WERI-Rb-1 (cell line): ENCODE measurements around the gene PLXNB3.

ENCODE experiments used
- DNase-seq: peaks from one replicate; pipeline ENCODE4 v3.0.0-alpha.2; 2020
- H3K27ac ChIP-seq: fragments of 250-450 bp; sonication (Bioruptor Pico); 2 replicates; pipeline ENCODE4 v1.5.1; 2020; ENCODE audit warnings: mild to moderate bottlenecking, moderate library complexity
- H3K27me3 ChIP-seq: fragments of 250-450 bp; sonication (Bioruptor Pico); 2 replicates; pipeline ENCODE4 v1.5.1; 2021; ENCODE audit warnings: mild to moderate bottlenecking, low read depth, moderate library complexity; ENCODE audit not compliant: insufficient read depth, severe bottlenecking
- H3K36me3 ChIP-seq: fragments of 250-450 bp; sonication (Bioruptor Pico); 2 replicates; pipeline ENCODE4 v1.5.1; 2020; ENCODE audit warnings: mild to moderate bottlenecking, moderate library complexity
- H3K4me3 ChIP-seq: 2 replicates; pipeline ENCODE4 v1.5.1; 2011; ENCODE audit warnings: low read depth, mild to moderate bottlenecking, control low read depth, low read length
- H3K9me3 ChIP-seq: fragments of 250-450 bp; sonication (Bioruptor Pico); 2 replicates; pipeline ENCODE4 v1.5.1; 2021; ENCODE audit warnings: mild to moderate bottlenecking, moderate library complexity; ENCODE audit not compliant: severe bottlenecking
- TF ChIP-seq, protein P1 (sequence below): IDR thresholded peaks from 2 replicates; pipeline ENCODE4 v1.5.1; 2011; ENCODE audit warnings: low read depth, mild to moderate bottlenecking, control low read depth, inconsistent platforms, low read length

Gene PLXNB3

DNA sequence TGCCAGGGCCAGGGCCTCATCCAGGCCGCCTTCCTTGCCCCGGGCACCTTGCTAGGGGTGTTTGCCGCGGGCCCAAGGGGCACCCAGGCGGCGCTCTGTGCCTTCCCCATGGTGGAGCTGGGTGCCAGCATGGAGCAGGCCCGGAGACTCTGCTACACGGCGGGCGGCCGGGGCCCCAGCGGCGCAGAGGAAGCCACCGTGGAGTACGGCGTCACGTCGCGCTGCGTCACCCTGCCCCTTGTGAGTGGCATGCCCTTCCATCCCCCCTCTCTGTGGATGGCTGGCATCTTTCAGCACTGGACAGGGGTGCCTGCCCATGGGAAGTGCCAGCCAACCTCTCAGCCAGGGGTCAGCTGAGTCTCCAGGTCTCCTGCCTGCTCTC is 3.6 kb downstream of the PLXNB3 start:
- H3K9me3 ChIP-seq: no peaks in the 10 kb centered on the region
- DNase-seq: peak; percentile 6
- H3K27me3 ChIP-seq: peaks cover 42% of the 10 kb centered on the region
- no peak overlapping the region for H3K27ac ChIP-seq
- no peaks in the 10 kb centered on the region for H3K36me3 ChIP-seq
- TF ChIP-seq, protein P1, sequence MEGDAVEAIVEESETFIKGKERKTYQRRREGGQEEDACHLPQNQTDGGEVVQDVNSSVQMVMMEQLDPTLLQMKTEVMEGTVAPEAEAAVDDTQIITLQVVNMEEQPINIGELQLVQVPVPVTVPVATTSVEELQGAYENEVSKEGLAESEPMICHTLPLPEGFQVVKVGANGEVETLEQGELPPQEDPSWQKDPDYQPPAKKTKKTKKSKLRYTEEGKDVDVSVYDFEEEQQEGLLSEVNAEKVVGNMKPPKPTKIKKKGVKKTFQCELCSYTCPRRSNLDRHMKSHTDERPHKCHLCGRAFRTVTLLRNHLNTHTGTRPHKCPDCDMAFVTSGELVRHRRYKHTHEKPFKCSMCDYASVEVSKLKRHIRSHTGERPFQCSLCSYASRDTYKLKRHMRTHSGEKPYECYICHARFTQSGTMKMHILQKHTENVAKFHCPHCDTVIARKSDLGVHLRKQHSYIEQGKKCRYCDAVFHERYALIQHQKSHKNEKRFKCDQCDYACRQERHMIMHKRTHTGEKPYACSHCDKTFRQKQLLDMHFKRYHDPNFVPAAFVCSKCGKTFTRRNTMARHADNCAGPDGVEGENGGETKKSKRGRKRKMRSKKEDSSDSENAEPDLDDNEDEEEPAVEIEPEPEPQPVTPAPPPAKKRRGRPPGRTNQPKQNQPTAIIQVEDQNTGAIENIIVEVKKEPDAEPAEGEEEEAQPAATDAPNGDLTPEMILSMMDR: no peak
- H3K4me3 ChIP-seq: no peak overlapping the region

DNA sequence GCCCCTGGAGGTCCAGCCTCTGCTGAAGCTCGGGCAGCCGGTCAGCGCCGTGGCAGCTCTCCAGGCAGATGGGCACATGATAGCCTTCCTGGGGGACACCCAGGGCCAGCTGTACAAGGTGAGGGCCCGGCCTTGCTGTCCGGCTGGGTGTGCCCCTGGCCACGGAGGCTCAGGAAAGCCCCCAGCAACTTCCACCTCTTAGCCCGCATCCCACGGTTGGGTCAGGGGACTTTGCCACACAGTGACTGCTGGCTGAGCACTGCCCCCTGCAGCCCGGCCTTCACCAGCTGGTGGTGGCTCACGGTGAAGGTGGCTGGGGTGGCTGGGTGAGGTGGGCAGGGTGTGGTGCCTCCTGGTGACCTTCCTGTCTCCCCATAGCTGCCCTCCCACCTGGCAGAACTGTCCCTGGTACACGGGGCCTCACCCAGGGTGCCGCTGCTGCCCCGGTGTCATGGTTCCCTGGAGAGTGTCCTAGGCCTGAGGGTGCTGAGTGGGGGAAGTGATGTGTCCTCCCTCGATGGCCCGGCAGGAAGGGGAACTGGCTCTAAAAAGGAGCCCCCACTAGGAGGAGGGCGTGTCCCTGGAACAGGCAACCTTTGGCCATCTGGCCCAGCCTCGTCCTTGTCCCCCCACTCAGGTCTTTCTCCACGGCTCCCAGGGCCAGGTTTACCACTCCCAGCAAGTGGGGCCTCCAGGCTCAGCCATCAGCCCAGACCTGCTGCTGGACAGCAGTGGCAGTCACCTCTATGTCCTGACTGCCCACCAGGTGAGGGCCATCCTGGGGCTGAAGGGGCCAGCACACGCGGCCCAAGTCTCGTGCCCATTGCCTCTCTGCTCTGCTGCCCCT is 4.5 kb downstream of the PLXNB3 start:
- TF ChIP-seq, protein P1: peak; percentile 59
- H3K36me3 ChIP-seq: no peaks in the 10 kb centered on the region
- no peak overlapping the region for H3K27ac ChIP-seq
- DNase-seq: peak; percentile 22
- peaks cover 43% of the 10 kb centered on the region for H3K27me3 ChIP-seq
- H3K9me3 ChIP-seq: no peaks in the 10 kb centered on the region
- H3K4me3 ChIP-seq: no peak overlapping the region

DNA sequence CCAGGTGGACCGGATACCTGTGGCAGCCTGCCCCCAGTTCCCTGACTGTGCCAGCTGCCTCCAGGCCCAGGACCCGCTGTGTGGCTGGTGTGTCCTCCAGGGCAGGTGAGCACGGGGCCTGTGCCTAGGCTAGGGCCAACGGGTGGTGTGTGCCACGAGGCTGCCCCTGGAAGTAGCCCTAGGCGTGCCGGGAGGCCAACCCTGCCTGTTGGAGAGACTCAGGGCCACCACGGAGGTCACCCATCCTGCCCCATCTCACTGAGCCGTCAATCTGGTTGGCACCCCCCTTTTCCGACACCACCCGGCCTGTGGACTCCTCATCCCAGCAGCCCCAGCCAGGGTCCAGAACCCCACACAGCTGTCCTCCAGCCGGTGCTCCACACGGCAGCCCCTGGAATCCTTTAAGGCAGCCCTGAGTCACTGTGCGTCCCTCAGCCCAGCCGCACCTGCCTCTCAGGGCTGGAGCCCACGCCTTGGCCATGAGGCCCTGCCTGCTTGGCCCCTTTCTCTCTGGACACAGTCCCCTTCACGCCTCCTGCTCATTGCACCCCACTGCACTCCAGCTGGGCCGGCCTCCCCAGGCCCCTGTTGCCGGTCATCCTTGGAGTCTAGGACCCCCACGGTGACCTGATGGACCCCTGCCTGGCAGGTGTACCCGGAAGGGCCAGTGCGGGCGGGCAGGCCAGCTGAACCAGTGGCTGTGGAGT is 5.3 kb downstream of the PLXNB3 start:
- Histone ChIP-seq H3K27me3 (peaks cover 36% of the 10 kb centered on the region), H3K36me3 (no peaks in the 10 kb centered on the region), H3K27ac (no peak overlapping the region), H3K4me3 (no peak overlapping the region), H3K9me3 (no peaks in the 10 kb centered on the region)
- peak; percentile 9 for DNase-seq
- TF ChIP-seq, protein P1: no peak

DNA sequence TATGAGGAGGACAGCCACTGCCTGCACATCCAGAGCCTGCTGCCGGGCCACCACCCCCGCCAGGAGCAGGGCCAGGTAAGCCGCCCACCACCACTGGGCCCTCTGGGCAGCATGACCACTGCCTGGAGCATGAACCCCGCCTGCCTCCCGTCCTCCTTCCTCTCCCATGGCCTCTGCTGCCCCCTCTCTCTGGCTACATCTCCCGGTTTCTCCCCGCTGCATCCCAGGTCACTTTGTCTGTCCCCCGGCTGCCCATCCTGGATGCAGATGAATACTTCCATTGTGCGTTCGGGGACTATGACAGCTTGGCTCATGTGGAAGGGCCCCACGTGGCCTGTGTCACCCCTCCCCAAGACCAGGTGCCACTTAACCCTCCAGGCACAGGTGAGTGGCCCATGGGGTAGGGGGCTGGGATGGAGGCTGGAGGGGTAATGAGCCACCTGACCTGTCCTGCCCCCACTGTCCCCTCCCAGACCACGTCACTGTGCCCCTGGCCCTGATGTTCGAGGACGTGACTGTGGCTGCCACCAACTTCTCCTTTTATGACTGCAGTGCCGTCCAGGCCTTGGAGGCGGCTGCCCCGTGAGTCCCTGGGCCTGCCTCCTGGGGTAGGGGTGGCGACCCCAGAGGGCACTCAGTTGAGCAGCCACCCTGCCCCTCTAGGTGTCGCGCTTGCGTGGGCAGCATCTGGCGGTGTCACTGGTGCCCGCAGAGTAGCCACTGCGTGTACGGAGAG is 6.0 kb downstream of the PLXNB3 start:
- Histone ChIP-seq H3K9me3 (no peaks in the 10 kb centered on the region), H3K27me3 (peaks cover 29% of the 10 kb centered on the region), H3K27ac (no peak overlapping the region), H3K4me3 (no peak overlapping the region), H3K36me3 (no peaks in the 10 kb centered on the region)
- TF ChIP-seq, protein P1: no peak
- peak; percentile 9 for DNase-seq

DNA sequence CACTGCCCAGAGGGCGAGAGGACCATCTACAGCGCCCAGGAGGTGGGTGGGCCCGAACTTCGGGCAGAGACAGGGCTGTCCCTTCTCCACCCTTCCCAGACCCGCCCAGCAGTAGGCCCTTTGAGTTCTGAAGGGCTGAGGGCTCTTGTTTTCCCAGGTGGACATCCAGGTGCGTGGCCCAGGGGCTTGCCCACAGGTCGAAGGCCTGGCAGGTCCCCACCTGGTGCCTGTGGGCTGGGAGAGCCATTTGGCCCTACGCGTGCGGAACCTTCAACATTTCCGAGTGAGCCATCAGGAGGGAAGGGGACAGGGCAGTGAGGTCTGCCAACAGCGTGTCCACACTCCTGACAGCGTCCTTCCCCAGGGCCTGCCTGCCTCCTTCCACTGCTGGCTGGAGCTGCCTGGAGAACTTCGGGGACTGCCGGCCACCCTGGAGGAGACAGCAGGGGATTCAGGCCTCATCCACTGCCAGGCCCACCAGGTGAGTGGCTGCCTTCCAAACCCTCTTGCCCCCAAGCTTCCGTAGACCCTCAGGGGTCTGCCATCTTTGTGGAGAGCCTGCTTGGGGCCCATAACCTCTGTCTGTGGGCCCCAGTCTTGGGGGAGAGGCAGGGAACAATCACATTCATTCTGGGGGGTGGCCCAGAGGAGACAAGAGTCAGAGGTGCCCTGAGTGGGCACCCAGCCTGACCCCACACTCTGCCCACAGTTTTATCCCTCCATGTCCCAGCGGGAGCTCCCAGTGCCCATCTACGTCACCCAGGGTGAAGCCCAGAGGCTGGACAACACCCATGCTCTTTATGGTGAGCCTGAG is 6.8 kb downstream of the PLXNB3 start:
- Histone ChIP-seq H3K36me3 (no peaks in the 10 kb centered on the region), H3K9me3 (no peaks in the 10 kb centered on the region), H3K27me3 (peaks cover 27% of the 10 kb centered on the region), H3K4me3 (no peak overlapping the region), H3K27ac (no peak overlapping the region)
- DNase-seq: peak; percentile 7
- TF ChIP-seq, protein P1: no peak
